GM12801 (cell line): ENCODE data around the gene OR10A3.

Source experiments
- CTCF ChIP-seq: IDR thresholded peaks from one replicate; pipeline ENCODE4 v1.5.1; 2011; ENCODE audit warnings: control low read depth; ENCODE audit not compliant: insufficient read length; ENCODE audit errors: extremely low read depth

The OR10A3 gene

GRCh38 chr11:7965386-7965785 is 23.9 kb upstream of the OR10A3 start, which contains the start of gene NLRP10:
NLRP10 (minus strand) TSS chr11:7965447; CDS start chr11:7963495, 1,952 bp downstream.
- no peak for TF ChIP-seq CTCF

- TF ChIP-seq CTCF, result no peak
Measured at GRCh38 chr11:7964873-7965272, 23.4 kb upstream of the OR10A3 start.

- TF ChIP-seq CTCF, result no peak
Measured at GRCh38 chr11:7964261-7964660, 22.8 kb upstream of the OR10A3 start.

GRCh38 chr11:7955191-7955590 is 13.7 kb upstream of the OR10A3 start:
- no peak for TF ChIP-seq CTCF

GRCh38 chr11:7949934-7950333 is 8.4 kb upstream of the OR10A3 start:
- TF ChIP-seq CTCF, result no peak

- TF ChIP-seq CTCF, result no peak
Measured at GRCh38 chr11:7944123-7944522, 2.6 kb upstream of the OR10A3 start.

GRCh38 chr11:7941146-7941545 is 362 bp downstream of the OR10A3 start:
- TF ChIP-seq CTCF, result no peak

- TF ChIP-seq CTCF, result no peak
Measured at GRCh38 chr11:7936615-7937014, 4.9 kb downstream of the OR10A3 start.
